Immature natural killer cell (primary cell): ENCODE data around the gene CD244. TPM values are rescaled to one million over a fixed set of nuclear protein-coding genes. Genes with fewer than 3 reads are reported as not detected.
A peak's percentile ranks its signal among the peaks of the same experiment; 100 is the strongest.

ENCODE experiments used
- DNase-seq, 3 donors: peaks; one replicate each; pipeline ENCODE4 v3.0.0; 2022; ENCODE audit warnings: mixed read lengths in 1 of 3
- H3K27ac Mint-ChIP-seq, 6 donors: one replicate each; pipeline ENCODE4 v1.8.0; 2020; ENCODE audit warnings: mixed read lengths in 6 of 6, mild to moderate bottlenecking in 5 of 6, inconsistent platforms in 4 of 6, moderate library complexity in 3 of 6
- H3K27me3 Mint-ChIP-seq, 3 donors: one replicate each; pipeline ENCODE4 v1.8.0; 2020 to 2021; ENCODE audit warnings: low read depth in 3 of 3, mild to moderate bottlenecking in 3 of 3, mixed read lengths in 3 of 3, moderate library complexity in 3 of 3, inconsistent platforms in 1 of 3
- H3K36me3 Mint-ChIP-seq, 3 donors: one replicate each; pipeline ENCODE4 v1.8.0; 2020; ENCODE audit warnings: mixed read lengths in 3 of 3, inconsistent platforms in 2 of 3, mild to moderate bottlenecking in 2 of 3
- H3K4me1 Mint-ChIP-seq, 2 donors: one replicate each; pipeline ENCODE4 v1.8.0; 2020; ENCODE audit warnings: inconsistent platforms in 2 of 2, mild to moderate bottlenecking in 2 of 2, mixed read lengths in 2 of 2, moderate library complexity in 1 of 2
- H3K4me3 Mint-ChIP-seq, 5 donors: one replicate each; pipeline ENCODE4 v1.8.0; 2020; ENCODE audit warnings: mild to moderate bottlenecking in 5 of 5, mixed read lengths in 5 of 5, inconsistent platforms in 3 of 5, moderate library complexity in 3 of 5
- H3K9me3 Mint-ChIP-seq, 6 donors: one replicate each; pipeline ENCODE4 v1.8.0; 2020; ENCODE audit warnings: mild to moderate bottlenecking in 6 of 6, mixed read lengths in 6 of 6, inconsistent platforms in 4 of 6, moderate library complexity in 3 of 6
- polyA plus RNA-seq, 3 donors: library from polyadenylated mRNA; unstranded; fragments of 300-500 nt; fragmentation: Illumina TruSeq; gene quantifications; one replicate each; pipeline ENCODE4 v1.2.3, GENCODE V29; 2021

Gene CD244
- polyA plus RNA-seq, 3 donors from 2014 or later = 301 to 501 (median 410) TPM

- no peak for DNase-seq
- H3K4me1 Mint-ChIP-seq = peaks cover 0 to 59% of the 10 kb centered on the region in 2 donors
- no peaks in the 10 kb centered on the region for H3K27me3 Mint-ChIP-seq
- no peaks in the 10 kb centered on the region for H3K9me3 Mint-ChIP-seq
- H3K36me3 Mint-ChIP-seq = peaks cover 22 to 40% (median 30%) of the 10 kb centered on the region in 3 donors
- H3K27ac Mint-ChIP-seq = peak overlapping the region in 2 of 6 donors; percentile 95 to 98
- peak overlapping the region; percentile 36 to 69 (median 63) for H3K4me3 Mint-ChIP-seq
Measured at GRCh38 chr1:160853014-160853413, 9.7 kb downstream of the CD244 start.

DNA sequence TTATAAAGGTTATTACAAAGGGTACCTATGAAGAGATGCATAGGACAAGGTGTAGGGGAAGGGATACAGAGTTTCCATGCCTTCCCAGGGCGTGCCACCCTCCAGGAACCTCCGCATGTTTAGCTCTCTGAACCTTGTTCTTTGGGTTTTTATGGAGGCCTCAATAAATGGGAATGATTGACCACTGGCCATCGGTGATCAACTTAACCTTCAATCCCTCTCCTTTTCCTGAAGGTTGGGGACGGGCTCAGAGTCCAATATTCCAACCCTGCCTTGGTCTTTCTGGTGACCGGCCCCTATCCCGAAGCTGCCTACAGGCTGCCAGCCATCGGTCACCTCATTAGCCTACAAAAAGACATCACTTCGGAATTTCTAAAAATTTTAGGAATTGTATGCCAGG, 11.7 kb downstream of the CD244 start:
- no peak for DNase-seq
- peaks cover 29 to 54% (median 46%) of the 10 kb centered on the region in 3 donors for H3K36me3 Mint-ChIP-seq
- peaks cover 0 to 3% (median 0%) of the 10 kb centered on the region in 6 donors for H3K9me3 Mint-ChIP-seq
- H3K27me3 Mint-ChIP-seq = no peaks in the 10 kb centered on the region
- H3K4me3 Mint-ChIP-seq = peak overlapping the region; percentile 71 to 82 (median 73)
- H3K27ac Mint-ChIP-seq = peak overlapping the region in 5 of 6 donors; percentile 88 to 94 (median 94)
- peaks cover 0 to 75% of the 10 kb centered on the region in 2 donors for H3K4me1 Mint-ChIP-seq

GRCh38 chr1:160850541-160850940, 12.1 kb downstream of the CD244 start:
- Mint-ChIP-seq H3K27ac (peak overlapping the region in 5 of 6 donors; percentile 88 to 94 (median 94)), H3K4me1 (peaks cover 0 to 80% of the 10 kb centered on the region in 2 donors), H3K36me3 (peaks cover 29 to 59% (median 51%) of the 10 kb centered on the region in 3 donors), H3K9me3 (peaks cover 0 to 3% (median 0%) of the 10 kb centered on the region in 6 donors), H3K4me3 (peak overlapping the region; percentile 71 to 82 (median 73)), H3K27me3 (no peaks in the 10 kb centered on the region)
- DNase-seq = peak; percentile 56 to 67 (median 62)

GRCh38 chr1:160846281-160846680, 16.4 kb downstream of the CD244 start:
- Mint-ChIP-seq H3K4me3 (peak overlapping the region in 4 of 5 donors; percentile 17 to 71 (median 40)), H3K4me1 (peaks cover 0 to 95% of the 10 kb centered on the region in 2 donors), H3K36me3 (peaks cover 32 to 52% (median 45%) of the 10 kb centered on the region in 3 donors), H3K27me3 (peaks cover 0 to 2% (median 0%) of the 10 kb centered on the region in 3 donors), H3K9me3 (peaks cover 0 to 3% (median 0%) of the 10 kb centered on the region in 6 donors), H3K27ac (peak overlapping the region in 5 of 6 donors; percentile 81 to 92 (median 88))
- no peak for DNase-seq

DNA sequence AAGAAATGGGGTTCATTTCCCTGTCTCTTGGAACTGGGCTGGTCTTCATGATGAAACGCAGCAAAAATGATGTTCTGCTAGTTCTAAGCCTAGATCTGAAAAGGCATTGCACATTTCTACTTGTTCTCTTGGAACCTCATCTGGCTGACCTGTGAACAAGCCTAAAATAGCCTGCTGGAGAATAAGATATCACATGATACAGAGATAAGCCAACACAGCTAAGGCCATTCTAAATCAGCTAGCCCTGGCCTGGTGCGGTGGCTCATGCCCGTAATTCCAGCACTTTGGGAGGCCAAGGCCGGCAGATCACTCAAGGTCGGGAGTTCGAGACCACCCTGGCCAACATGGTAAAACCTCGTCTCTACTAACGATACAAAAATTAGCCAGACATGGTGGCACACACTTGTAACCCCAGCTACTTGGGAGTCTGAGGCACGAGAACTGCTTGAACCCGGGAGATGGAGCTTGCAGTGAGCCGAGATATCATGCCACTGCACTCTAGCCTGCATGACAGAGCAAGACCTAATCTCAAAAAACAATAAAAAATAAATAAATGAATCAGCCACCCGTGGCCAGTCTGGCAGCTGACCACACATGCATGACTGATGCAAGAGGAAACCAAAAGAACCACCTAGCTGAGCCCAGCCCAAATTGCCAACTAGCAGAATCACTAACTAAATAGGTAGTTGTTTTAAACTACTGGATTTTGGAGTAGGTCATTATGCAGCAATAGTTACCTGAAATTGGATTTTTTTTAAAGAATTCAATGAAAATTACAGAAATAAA, 18.0 kb downstream of the CD244 start:
- H3K9me3 Mint-ChIP-seq = peaks cover 0 to 3% (median 0%) of the 10 kb centered on the region in 6 donors
- H3K4me1 Mint-ChIP-seq = peaks cover 0 to 95% of the 10 kb centered on the region in 2 donors
- peak; percentile 62 to 70 (median 68) for DNase-seq
- H3K27me3 Mint-ChIP-seq = peaks cover 0 to 2% (median 0%) of the 10 kb centered on the region in 3 donors
- peak overlapping the region in 5 of 6 donors; percentile 81 to 90 (median 88) for H3K27ac Mint-ChIP-seq
- peak overlapping the region; percentile 41 to 71 (median 66) for H3K4me3 Mint-ChIP-seq
- H3K36me3 Mint-ChIP-seq = peaks cover 40 to 62% (median 45%) of the 10 kb centered on the region in 3 donors

GRCh38 chr1:160841079-160841478, 21.6 kb downstream of the CD244 start:
- H3K27me3 Mint-ChIP-seq = peaks cover 2 to 7% (median 6%) of the 10 kb centered on the region in 3 donors
- peak overlapping the region in 5 of 6 donors; percentile 81 to 90 (median 88) for H3K27ac Mint-ChIP-seq
- peak overlapping the region in 1 of 5 donors; percentile 35 for H3K4me3 Mint-ChIP-seq
- no peaks in the 10 kb centered on the region for H3K9me3 Mint-ChIP-seq
- H3K4me1 Mint-ChIP-seq = peaks cover 0 to 98% of the 10 kb centered on the region in 2 donors
- no peak for DNase-seq
- H3K36me3 Mint-ChIP-seq = peaks cover 24 to 55% (median 32%) of the 10 kb centered on the region in 3 donors

DNA sequence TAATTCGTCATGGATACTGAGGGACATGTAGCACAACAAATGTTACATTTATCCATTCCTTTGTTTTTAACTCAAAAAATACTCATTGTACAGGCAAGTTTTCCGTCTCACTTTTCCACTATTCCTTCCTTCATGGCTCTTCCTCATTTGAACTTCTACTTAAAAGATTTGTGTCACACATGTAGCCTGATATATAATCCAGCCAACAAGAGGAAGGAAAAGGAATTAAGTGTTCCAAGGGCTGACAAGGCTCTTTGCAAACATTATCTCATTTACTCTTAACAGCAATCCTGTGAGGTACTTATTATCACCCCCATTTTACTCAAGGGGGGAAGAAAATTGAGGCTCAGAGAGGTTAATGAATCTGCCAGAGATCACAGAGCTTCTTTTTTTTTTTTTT, 22.9 kb downstream of the CD244 start:
- DNase-seq = no peak
- H3K4me3 Mint-ChIP-seq = peak overlapping the region; percentile 48 to 71 (median 69)
- H3K4me1 Mint-ChIP-seq = peaks cover 0 to 97% of the 10 kb centered on the region in 2 donors
- H3K9me3 Mint-ChIP-seq = no peaks in the 10 kb centered on the region
- H3K27me3 Mint-ChIP-seq = peaks cover 2 to 6% (median 5%) of the 10 kb centered on the region in 3 donors
- H3K36me3 Mint-ChIP-seq = peaks cover 23 to 57% (median 36%) of the 10 kb centered on the region in 3 donors
- H3K27ac Mint-ChIP-seq = peak overlapping the region in 5 of 6 donors; percentile 96 to 99 (median 98)

DNA sequence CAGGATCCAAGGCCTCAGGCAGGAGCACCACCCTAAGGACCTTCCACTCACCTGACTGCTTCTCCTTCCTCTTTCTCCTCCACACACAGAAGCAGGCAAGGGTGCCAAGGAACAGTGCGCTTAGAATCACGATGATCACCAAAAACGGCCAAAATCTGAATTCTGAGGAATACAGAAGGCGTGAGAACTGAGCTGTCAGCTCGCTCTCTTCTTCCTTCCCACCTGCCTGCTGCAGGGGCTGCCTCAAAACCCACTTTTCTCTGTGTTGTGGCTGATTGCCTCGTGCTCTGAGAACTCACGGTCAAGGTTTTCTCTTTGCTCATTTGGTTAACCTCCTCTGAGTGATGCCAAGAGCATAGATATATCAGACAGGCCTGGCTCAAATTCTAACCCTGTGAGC, 23.8 kb downstream of the CD244 start:
- H3K4me3 Mint-ChIP-seq = peak overlapping the region; percentile 70 to 89 (median 71)
- H3K27ac Mint-ChIP-seq = peak overlapping the region in 5 of 6 donors; percentile 96 to 99 (median 98)
- H3K27me3 Mint-ChIP-seq = peaks cover 2 to 6% (median 5%) of the 10 kb centered on the region in 3 donors
- DNase-seq = peak; percentile 38 to 47 (median 46)
- no peaks in the 10 kb centered on the region for H3K9me3 Mint-ChIP-seq
- H3K36me3 Mint-ChIP-seq = peaks cover 31 to 63% (median 40%) of the 10 kb centered on the region in 3 donors
- peaks cover 0 to 96% of the 10 kb centered on the region in 2 donors for H3K4me1 Mint-ChIP-seq

- H3K27me3 Mint-ChIP-seq = peaks cover 2 to 6% (median 5%) of the 10 kb centered on the region in 3 donors
- H3K27ac Mint-ChIP-seq = peak overlapping the region in 5 of 6 donors; percentile 96 to 99 (median 98)
- H3K36me3 Mint-ChIP-seq = peaks cover 34 to 70% (median 39%) of the 10 kb centered on the region in 3 donors
- peak; percentile 90 to 92 (median 92) for DNase-seq
- H3K4me3 Mint-ChIP-seq = peak overlapping the region; percentile 70 to 89 (median 71)
- peaks cover 0 to 89% of the 10 kb centered on the region in 2 donors for H3K4me1 Mint-ChIP-seq
- no peaks in the 10 kb centered on the region for H3K9me3 Mint-ChIP-seq
Measured at GRCh38 chr1:160837558-160838205, 25.0 kb downstream of the CD244 start.

DNA sequence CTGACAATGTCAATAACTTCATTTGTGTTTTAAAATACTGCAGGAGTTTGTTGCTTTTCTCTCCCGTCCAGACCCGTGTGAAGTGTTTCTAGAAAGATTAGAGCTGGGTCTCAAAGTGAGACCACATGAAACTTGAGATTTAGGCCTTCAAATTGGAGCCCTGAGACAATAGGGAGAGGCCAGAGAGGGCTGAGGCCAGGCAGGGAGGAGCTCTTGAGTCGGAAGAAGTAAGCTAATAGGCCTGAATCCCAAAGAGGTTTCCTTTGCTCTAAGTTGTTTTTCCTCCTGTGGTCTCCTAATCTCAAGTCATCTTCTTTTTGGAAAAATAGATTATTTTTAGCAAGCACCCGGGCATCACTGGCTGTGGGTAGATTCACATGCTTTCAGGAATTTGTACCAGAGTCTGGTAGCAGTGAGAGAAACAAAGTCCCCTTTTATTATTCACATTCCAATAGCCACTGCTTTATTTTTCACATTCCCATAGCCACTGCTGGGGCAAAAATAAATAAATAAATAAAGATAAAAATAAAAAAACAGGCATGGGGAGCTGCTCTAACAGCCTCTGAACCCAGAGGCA, 25.6 kb downstream of the CD244 start:
- Mint-ChIP-seq H3K9me3 (no peaks in the 10 kb centered on the region), H3K27ac (peak overlapping the region in 5 of 6 donors; percentile 92 to 98 (median 97)), H3K27me3 (peaks cover 2 to 6% (median 5%) of the 10 kb centered on the region in 3 donors), H3K36me3 (peaks cover 33 to 74% (median 41%) of the 10 kb centered on the region in 3 donors), H3K4me3 (peak overlapping the region; percentile 51 to 89 (median 63)), H3K4me1 (peaks cover 4 to 83% of the 10 kb centered on the region in 2 donors)
- no peak for DNase-seq

DNA sequence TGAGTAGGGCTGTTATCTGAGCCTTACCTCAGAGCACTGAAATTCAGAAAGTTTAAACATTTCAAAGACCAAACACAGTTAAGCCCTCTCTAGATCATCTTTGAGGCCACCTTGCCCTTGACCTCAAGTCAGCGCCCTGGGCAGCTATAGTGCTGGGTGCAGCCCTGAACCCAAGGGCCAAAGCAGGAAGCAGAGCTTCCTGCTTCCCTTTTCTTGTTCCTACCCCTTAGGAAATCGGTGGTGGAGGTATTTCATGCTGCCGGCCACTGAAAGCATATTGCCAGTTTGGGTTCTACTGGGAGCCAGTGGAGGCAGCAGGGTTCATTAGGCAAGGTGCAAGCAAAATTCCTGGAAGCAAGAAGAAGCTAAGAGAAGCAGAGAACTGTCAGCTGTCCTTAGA, 26.1 kb downstream of the CD244 start:
- H3K27me3 Mint-ChIP-seq = peaks cover 2 to 6% (median 5%) of the 10 kb centered on the region in 3 donors
- peak overlapping the region; percentile 51 to 79 (median 63) for H3K4me3 Mint-ChIP-seq
- no peaks in the 10 kb centered on the region for H3K9me3 Mint-ChIP-seq
- peaks cover 30 to 76% (median 39%) of the 10 kb centered on the region in 3 donors for H3K36me3 Mint-ChIP-seq
- DNase-seq = no peak
- peaks cover 6 to 78% of the 10 kb centered on the region in 2 donors for H3K4me1 Mint-ChIP-seq
- H3K27ac Mint-ChIP-seq = peak overlapping the region in 5 of 6 donors; percentile 92 to 98 (median 97)

GRCh38 chr1:160835751-160836150, 26.9 kb downstream of the CD244 start:
- peaks cover 2 to 6% (median 5%) of the 10 kb centered on the region in 3 donors for H3K27me3 Mint-ChIP-seq
- peak overlapping the region in 4 of 5 donors; percentile 36 to 67 (median 62) for H3K4me3 Mint-ChIP-seq
- no peaks in the 10 kb centered on the region for H3K9me3 Mint-ChIP-seq
- H3K4me1 Mint-ChIP-seq = peaks cover 14 to 71% of the 10 kb centered on the region in 2 donors
- peaks cover 37 to 76% (median 41%) of the 10 kb centered on the region in 3 donors for H3K36me3 Mint-ChIP-seq
- peak overlapping the region in 5 of 6 donors; percentile 92 to 98 (median 97) for H3K27ac Mint-ChIP-seq
- no peak for DNase-seq
